ENCODE results near the gene PIGL.
"Not testable (repeated sequence)": the region's sequence is repeated elsewhere in the genome, so short reads cannot be mapped to it uniquely, and the experiment has no call there.

Gene PIGL

DNA sequence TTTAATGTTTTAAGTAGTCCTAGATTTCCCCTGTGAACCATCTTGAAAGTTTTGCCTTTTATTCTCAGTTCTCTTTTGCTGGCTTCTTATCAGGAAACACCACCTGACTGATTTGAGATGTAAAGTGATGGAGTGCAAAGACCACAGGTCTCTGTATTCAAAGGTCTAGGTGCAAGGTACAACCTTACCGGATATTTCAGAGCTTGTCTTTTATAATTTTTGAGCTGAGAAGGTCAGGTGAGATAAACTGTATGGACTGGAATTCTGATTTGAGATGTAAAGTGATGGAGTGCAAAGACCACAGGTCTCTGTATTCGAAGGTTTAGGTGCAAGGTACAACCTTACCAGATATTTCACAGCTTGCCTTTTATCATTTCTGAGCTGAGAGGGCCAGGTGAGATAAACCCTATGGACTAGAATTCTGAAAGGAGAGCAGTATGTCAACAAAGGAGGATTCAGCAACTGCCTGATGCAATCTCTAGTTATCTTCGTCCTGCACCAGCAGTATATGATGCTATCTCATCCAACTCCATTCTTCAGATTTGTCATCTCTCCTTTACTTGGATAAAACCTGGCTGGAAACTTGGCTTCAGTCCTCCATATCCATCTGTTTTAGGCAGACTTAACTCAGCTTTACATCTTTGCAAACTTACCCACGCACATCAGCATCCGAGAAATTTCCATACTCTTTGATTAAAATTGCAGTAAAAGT lies 72.0 kb downstream of the PIGL start:
- in situ Hi-C loops (cut with HindIII; ENCODE audit: low sequenced_read_pairs): no loop called here
- DNase-seq (ENCODE audit: low read depth, low spot score): no peak
- H3K4me3 ChIP-seq (ENCODE audit: low read depth, low read length): no peak overlapping the region
- TF ChIP-seq, protein P1, sequence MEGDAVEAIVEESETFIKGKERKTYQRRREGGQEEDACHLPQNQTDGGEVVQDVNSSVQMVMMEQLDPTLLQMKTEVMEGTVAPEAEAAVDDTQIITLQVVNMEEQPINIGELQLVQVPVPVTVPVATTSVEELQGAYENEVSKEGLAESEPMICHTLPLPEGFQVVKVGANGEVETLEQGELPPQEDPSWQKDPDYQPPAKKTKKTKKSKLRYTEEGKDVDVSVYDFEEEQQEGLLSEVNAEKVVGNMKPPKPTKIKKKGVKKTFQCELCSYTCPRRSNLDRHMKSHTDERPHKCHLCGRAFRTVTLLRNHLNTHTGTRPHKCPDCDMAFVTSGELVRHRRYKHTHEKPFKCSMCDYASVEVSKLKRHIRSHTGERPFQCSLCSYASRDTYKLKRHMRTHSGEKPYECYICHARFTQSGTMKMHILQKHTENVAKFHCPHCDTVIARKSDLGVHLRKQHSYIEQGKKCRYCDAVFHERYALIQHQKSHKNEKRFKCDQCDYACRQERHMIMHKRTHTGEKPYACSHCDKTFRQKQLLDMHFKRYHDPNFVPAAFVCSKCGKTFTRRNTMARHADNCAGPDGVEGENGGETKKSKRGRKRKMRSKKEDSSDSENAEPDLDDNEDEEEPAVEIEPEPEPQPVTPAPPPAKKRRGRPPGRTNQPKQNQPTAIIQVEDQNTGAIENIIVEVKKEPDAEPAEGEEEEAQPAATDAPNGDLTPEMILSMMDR (IDR thresholded peaks at IDR 0.05; ENCODE audit: low read depth, low read length): no peak

DNA sequence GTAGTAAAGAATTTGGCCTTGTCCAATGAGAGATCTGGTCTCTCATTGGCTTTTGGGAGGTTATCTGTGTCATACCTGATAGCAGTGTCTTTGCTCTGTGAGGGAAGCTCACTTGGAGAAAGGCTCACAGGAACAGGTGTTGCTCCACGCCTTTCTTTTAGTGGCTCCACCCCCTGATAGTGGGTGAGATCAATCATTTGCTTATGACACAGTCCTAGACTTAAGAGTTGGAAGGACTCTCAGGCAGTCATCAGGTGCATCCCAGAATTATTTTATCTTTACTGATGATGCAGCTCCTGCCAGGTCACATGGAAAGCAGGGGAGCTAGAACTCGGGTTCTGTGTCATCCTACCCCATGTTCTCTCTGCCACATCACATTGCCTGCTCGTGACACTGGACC lies 76.9 kb downstream of the PIGL start:
- DNase-seq (ENCODE audit: low read depth, low spot score): no peak
- in situ Hi-C loops (cut with HindIII; ENCODE audit: low sequenced_read_pairs): no loop called here
- TF ChIP-seq, protein P1 (IDR thresholded peaks at IDR 0.05; ENCODE audit: low read depth, low read length): no peak
- no peak overlapping the region for H3K4me3 ChIP-seq (ENCODE audit: low read depth, low read length)

DNA sequence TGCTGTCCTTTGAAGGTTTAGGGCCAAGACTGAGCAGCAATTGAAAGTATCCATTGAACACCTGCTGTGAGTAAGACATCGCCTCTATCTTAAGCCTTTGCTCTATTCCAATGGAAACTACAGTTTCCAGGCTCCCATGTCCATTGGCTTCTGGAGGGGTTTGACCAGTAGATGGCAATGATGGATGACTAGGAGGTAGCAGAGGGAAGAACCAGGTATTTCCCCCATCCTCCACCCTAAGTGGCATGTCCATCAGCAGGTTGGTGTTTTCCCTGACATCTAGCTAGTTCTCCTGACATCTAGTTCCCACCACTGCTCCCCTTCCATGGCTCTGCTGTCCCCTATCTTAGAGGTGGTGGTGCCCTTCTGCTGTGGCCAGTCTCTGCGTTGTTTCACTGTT lies 77.5 kb downstream of the PIGL start:
- DNase-seq (ENCODE audit: low read depth, low spot score): no peak
- TF ChIP-seq, protein P1 (IDR thresholded peaks at IDR 0.05; ENCODE audit: low read depth, low read length): no peak
- in situ Hi-C loops (cut with HindIII; ENCODE audit: low sequenced_read_pairs): no loop called here
- H3K4me3 ChIP-seq (ENCODE audit: low read depth, low read length): no peak overlapping the region

DNA sequence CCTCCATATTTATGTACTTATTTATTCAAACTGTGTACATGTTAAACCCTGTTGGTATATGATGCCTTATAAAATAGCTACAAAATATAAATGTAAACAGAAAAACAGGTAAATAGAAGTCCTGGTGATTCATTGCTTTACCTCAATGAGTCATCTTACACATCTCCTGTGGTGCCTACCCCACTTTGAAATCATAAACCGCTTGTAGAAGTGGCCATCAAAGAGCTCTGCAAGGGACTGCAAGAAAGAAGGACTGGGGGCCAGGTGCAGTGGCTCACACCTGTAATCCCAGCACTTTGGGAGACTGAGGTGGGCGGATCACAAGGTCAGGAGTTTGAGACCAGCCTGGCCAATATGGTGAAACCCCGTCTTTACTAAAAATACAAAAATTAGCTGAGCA lies 79.1 kb downstream of the PIGL start:
- in situ Hi-C loops (cut with HindIII; ENCODE audit: low sequenced_read_pairs); DNase-seq (ENCODE audit: low read depth, low spot score); H3K4me3 ChIP-seq (ENCODE audit: low read depth, low read length): not testable (repeated sequence)

DNA sequence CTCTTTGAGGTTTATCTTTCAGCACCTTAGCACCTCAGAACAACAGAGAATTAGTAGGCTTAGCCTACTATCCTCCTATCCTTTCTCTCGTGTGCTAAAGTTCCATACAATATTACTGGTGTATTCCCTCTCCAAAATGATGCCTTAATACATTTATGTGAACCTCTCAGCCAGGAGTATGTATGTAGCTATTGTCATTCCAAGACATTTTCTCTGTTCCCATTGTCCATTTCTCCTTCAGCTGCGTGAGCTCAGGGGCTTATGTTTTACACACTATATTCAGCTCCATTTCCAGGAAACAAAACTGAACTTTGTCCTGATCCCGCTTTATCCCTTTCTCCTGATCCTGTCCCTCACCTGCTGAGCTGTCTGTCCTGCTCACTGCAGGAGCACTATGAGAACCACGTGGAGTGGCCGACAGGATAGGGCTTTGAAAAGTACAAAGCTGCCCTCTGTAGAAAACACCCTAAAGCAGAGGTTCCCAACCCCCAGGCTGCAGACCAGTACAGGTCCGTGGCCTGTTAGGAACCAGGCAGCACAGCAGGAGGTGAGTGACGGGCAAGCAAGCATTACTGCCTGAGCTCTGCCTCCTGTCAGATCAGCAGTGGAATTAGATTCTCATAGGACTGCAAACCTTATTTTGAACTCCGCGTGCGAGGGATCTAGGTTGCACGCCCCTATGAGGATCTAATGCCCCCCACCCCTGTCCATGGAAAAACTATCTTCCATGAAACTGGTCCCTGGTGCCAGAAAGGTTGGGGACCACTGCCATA lies 80.5 kb downstream of the PIGL start:
- TF ChIP-seq, protein P1 (IDR thresholded peaks at IDR 0.05; ENCODE audit: low read depth, low read length): no peak
- no peak overlapping the region for H3K4me3 ChIP-seq (ENCODE audit: low read depth, low read length)
- no peak for DNase-seq (ENCODE audit: low read depth, low spot score)
- in situ Hi-C loops (cut with HindIII; ENCODE audit: low sequenced_read_pairs): no loop called here

DNA sequence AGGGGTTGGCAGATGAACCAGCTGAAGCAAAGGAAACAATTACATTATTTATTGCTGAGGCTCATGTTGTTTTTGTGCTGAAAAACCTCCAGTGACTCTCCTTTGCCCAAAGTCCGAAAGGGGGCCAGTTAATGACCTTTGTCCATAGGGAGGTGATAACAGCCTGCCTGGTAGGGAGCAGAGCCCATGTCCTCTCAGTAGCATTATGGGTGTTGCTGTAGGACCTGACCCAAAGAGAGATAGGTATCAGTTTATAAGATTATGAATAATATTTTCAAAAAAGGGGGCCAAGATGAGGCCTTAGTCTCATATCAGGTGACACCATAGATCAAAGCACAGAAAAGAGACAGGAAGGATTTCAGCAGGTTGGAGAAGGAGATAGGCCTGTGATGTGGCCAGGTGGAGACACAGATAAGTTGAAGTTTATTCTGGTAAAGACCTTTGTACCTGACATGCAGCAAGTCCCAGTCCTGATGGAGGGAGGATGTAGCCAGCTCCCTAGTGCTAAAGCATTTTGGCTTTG lies 81.2 kb downstream of the PIGL start:
- TF ChIP-seq, protein P1 (IDR thresholded peaks at IDR 0.05; ENCODE audit: low read depth, low read length): no peak
- in situ Hi-C loops (cut with HindIII; ENCODE audit: low sequenced_read_pairs): no loop called here
- H3K4me3 ChIP-seq (ENCODE audit: low read depth, low read length): no peak overlapping the region
- no peak for DNase-seq (ENCODE audit: low read depth, low spot score)

DNA sequence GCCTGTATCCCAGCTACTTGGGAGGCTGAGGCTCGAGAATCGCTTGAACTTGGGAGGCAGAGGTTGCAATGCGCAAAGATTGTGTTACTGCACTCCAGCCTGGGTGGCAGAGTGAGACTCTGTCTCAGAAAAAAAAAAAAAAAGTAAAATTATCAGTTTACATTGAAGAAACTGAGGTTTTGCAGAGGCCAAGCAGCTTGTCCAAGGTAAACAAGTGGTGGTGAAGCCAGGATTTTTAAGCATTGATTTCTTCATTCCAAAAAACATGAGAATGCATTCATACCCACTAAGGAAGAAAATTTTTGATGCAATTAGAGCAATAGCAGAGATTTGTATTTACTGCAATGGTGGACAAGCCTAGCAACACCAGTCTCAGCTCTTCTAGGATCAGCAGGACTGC lies 83.5 kb downstream of the PIGL start:
- TF ChIP-seq, protein P1 (IDR thresholded peaks at IDR 0.05; ENCODE audit: low read depth, low read length): no peak
- in situ Hi-C loops (cut with HindIII; ENCODE audit: low sequenced_read_pairs): no loop called here
- no peak overlapping the region for H3K4me3 ChIP-seq (ENCODE audit: low read depth, low read length)
- no peak for DNase-seq (ENCODE audit: low read depth, low spot score)
